ENCODE data around the gene RNASEH2C.
"Not testable (repeated sequence)": the region's sequence is repeated elsewhere in the genome, so short reads cannot be mapped to it uniquely, and the experiment has no call there.

The RNASEH2C gene

GRCh38 chr11:65717906-65718305 lies 2.7 kb downstream of the RNASEH2C start:
- no peak for DNase-seq (ENCODE audit: low read depth in 3 of 3, low spot score in 1 of 3)

- no peak for DNase-seq (ENCODE audit: low read depth in 3 of 3, low spot score in 1 of 3)
Observed at GRCh38 chr11:65716774-65717405, 3.7 kb downstream of the RNASEH2C start.

GRCh38 chr11:65716302-65716701 lies 4.3 kb downstream of the RNASEH2C start:
- no peak for DNase-seq (ENCODE audit: low read depth in 3 of 3, low spot score in 1 of 3)

GRCh38 chr11:65714433-65714832 lies 6.2 kb downstream of the RNASEH2C start:
- DNase-seq (ENCODE audit: low read depth in 3 of 3, low spot score in 1 of 3) = no peak

- no peak for DNase-seq (ENCODE audit: low read depth in 3 of 3, low spot score in 1 of 3)
Observed at GRCh38 chr11:65713212-65713969, 7.2 kb downstream of the RNASEH2C start.

GRCh38 chr11:65712633-65713076 lies 7.9 kb downstream of the RNASEH2C start:
- DNase-seq (ENCODE audit: low read depth in 3 of 3, low spot score in 1 of 3) = no peak

- peak; percentile 91 to 94 (median 93) for DNase-seq (ENCODE audit: low read depth in 3 of 3, low spot score in 1 of 3)
Observed at GRCh38 chr11:65711785-65712632, 8.6 kb downstream of the RNASEH2C start, which contains the start of gene KAT5. Gene KAT5 (plus strand): TSS chr11:65712252. CDS start chr11:65712268, 16 bp downstream.

GRCh38 chr11:65710421-65710820 lies 10.2 kb downstream of the RNASEH2C start:
- no peak for DNase-seq (ENCODE audit: low read depth in 3 of 3, low spot score in 1 of 3)

GRCh38 chr11:65709661-65710060 lies 10.9 kb downstream of the RNASEH2C start:
- no peak for DNase-seq (ENCODE audit: low read depth in 3 of 3, low spot score in 1 of 3)

- no peak for DNase-seq (ENCODE audit: low read depth in 3 of 3, low spot score in 1 of 3)
Observed at GRCh38 chr11:65708451-65708850, 12.1 kb downstream of the RNASEH2C start.

GRCh38 chr11:65707002-65707401 lies 13.6 kb downstream of the RNASEH2C start:
- not testable (repeated sequence) for DNase-seq (ENCODE audit: low read depth in 3 of 3, low spot score in 1 of 3)

- peak; percentile 37 to 62 (median 55) for DNase-seq (ENCODE audit: low read depth in 3 of 3, low spot score in 1 of 3)
Observed at GRCh38 chr11:65706303-65706763, 14.3 kb downstream of the RNASEH2C start.

GRCh38 chr11:65703846-65704245 lies 16.8 kb downstream of the RNASEH2C start:
- no peak for DNase-seq (ENCODE audit: low read depth in 3 of 3, low spot score in 1 of 3)

GRCh38 chr11:65701686-65702085 lies 18.9 kb downstream of the RNASEH2C start:
- no peak for DNase-seq (ENCODE audit: low read depth in 3 of 3, low spot score in 1 of 3)

GRCh38 chr11:65700399-65700798 lies 20.2 kb downstream of the RNASEH2C start:
- DNase-seq (ENCODE audit: low read depth in 3 of 3, low spot score in 1 of 3) = no peak

GRCh38 chr11:65699306-65699705 lies 21.3 kb downstream of the RNASEH2C start:
- no peak for DNase-seq (ENCODE audit: low read depth in 3 of 3, low spot score in 1 of 3)

- no peak for DNase-seq (ENCODE audit: low read depth in 3 of 3, low spot score in 1 of 3)
Observed at GRCh38 chr11:65698205-65698604, 22.4 kb downstream of the RNASEH2C start.

- DNase-seq (ENCODE audit: low read depth in 3 of 3, low spot score in 1 of 3) = no peak
Observed at GRCh38 chr11:65696802-65697552, 23.6 kb downstream of the RNASEH2C start.

- DNase-seq (ENCODE audit: low read depth in 3 of 3, low spot score in 1 of 3) = no peak
Observed at GRCh38 chr11:65695459-65696241, 24.9 kb downstream of the RNASEH2C start.

GRCh38 chr11:65692367-65692766 lies 28.2 kb downstream of the RNASEH2C start:
- no peak for DNase-seq (ENCODE audit: low read depth in 3 of 3, low spot score in 1 of 3)

Measured in stimulated activated CD4-positive, alpha-beta T cell treated with anti-CD3 and anti-CD28 coated beads, TNF-alpha, amount 100 ng/mL, for 1 hour (primary cell).